T follicular helper cell (primary cell): ENCODE measurements around the gene DYNLT2B.
"Not testable (repeated sequence)": the region's sequence is repeated elsewhere in the genome, so short reads cannot be mapped to it uniquely, and the experiment has no call there.

Experiments
- DNase-seq: peaks from one replicate; pipeline ENCODE4 v3.0.0-alpha.2; 2020; ENCODE audit warnings: low read depth
- total RNA-seq, 2 experiments: gene quantifications; one replicate each; lab custom pipeline; 2026; lab: John Stamatoyannopoulos, UW

Gene DYNLT2B
- 0.22 to 0.24 reads per million in 2 experiments for total RNA-seq

GRCh38 chr3:196317687-196318467, at the start of gene DYNLT2B:
Gene DYNLT2B, minus strand, starts transcription at chr3:196318240. Its CDS starts 88 bp downstream, at chr3:196318152.
- peak; percentile 80 for DNase-seq

GRCh38 chr3:196365736-196366135, 47.7 kb upstream of the DYNLT2B start:
- DNase-seq, result no peak

GRCh38 chr3:196360586-196360985, 42.5 kb upstream of the DYNLT2B start:
- DNase-seq, result no peak

GRCh38 chr3:196358540-196358939, 40.5 kb upstream of the DYNLT2B start:
- DNase-seq, result not testable (repeated sequence)

DNA sequence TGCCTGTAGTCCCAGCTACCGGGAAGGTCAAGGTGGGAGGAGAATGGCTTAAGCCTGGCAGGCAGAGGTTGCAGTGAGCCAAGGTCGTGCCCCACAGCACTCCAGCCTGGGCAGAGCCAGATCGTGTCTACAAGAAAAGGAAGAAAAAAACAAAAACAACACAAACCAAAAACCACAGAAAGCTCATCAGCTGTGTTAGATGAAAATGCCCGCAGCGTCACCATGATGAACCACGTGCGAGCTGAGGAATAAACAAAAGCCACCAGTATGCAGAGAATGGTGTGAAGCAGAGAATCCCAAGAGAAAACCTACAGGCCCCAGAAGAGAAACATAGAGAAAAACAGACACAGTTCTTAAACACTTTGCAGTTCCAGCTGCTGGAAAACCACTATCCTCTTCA, 39.9 kb upstream of the DYNLT2B start:
- no peak for DNase-seq

DNA sequence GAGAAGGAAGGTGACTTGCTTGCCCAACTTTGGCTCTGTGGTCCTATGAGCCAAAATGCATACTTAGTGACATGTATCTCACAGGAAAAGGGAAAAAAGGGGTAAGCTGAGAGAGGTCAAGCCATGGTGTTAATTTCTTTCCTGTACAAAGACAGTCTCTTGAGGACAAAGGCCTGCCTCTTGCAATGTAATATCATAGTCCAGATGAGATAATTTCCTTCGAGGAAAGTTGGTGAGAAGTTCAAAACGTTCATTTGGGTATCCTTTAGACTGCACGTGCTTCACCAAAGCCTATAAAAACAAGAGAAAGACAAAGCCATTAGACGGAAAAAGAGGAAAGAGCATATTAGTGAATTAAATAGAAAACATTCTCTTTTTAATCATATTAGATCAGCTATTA, 38.5 kb upstream of the DYNLT2B start:
- DNase-seq, result no peak

DNA sequence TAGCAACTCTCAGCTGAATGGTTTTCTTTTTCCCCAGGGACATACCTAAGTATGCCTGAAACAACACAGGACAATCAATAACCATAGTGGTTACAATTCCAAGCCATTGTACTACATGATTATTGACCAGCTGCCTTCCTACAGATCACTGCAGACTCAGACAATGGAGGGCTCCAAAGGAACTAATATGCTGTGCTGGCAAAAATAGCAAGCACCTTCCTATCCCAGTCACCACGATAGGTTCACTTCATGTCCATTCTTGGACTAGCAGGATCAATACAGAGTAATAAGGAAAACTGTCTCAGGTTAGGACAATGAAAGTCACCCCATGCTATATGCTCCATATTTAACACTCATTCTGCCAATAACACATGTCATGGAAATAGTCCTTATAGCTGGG, 37.6 kb upstream of the DYNLT2B start:
- no peak for DNase-seq

GRCh38 chr3:196354132-196354531, 36.1 kb upstream of the DYNLT2B start:
- DNase-seq, result no peak

- no peak for DNase-seq
These were observed 33.5 kb upstream of the DYNLT2B start for GRCh38 chr3:196351541-196351940.

DNA sequence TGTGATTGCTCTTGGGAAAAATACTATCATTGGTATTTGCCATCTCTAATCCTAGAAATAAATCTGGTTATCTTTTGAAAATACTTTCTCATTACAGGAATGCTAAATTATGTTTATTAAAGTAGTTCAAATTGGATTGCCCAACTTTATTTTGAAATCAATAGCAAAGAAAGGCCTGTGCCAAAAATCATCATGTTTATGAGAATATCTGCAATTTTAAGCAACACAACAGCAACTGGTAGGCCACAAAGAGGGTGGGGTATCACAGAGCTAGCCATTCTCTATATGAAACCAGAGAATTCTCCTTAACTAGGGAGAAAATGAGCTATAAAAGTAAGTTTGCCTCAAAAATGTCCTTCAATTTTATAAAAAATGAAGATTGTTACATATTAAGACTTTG, 32.0 kb upstream of the DYNLT2B start:
- DNase-seq, result no peak

DNA sequence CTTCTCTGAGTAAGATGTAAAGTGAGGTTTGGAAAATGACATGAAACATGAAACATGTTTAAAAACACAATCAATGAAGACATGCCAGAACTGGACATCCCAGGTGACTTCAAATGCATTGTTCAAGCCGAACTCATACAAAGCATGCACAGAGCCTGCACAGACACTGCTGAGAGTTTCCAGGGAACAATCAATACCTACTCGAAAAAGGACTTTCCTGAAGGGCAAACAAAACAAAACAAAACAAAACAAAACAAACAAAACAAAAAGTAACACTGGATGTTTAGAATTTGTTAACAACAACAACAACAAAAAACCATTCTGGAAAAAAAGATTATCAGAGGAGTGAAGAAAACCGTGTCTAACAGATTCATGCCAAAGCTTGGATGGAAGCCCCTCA, 30.7 kb upstream of the DYNLT2B start:
- no peak for DNase-seq

GRCh38 chr3:196344663-196345062, 26.6 kb upstream of the DYNLT2B start:
- no peak for DNase-seq

DNA sequence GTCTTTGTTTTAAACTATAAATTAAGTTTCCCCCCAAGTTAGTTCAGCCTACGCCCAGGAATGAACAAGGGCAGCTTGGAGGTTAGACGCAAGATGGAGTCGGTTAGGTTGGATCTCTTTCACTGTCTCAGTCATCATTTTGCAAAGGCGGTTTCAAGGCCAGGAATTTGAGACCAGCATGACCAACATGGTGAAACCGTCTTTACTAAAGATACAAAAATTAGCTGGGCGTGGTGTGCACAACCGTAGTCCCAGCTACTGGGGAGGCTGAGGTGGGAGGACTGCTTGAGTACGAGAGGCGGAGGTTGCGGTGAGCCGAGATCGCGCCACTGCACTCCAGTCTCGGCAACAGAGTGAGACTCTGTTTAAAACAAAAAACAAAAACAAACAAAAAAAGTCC, 25.9 kb upstream of the DYNLT2B start:
- not testable (repeated sequence) for DNase-seq

GRCh38 chr3:196341137-196341536, 23.1 kb upstream of the DYNLT2B start:
- no peak for DNase-seq

DNA sequence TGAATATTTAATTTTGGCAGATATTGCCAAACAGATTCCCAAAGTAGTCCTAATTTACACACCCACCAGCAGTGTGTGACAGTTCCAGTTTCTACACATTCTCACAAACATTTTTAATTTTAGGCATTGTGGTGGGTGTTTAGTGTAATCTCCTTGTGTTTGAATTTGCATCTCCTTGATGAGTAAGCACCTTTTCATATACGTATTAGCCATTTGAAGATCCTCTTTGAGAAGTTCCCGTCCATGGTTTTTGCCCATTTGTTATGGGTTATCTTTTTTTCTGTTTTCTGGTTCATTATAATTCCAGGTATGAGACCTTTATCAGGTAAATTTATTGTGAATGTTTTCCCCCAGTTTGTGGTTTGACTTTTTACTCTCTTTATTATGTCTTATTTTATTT, 22.4 kb upstream of the DYNLT2B start:
- no peak for DNase-seq

DNA sequence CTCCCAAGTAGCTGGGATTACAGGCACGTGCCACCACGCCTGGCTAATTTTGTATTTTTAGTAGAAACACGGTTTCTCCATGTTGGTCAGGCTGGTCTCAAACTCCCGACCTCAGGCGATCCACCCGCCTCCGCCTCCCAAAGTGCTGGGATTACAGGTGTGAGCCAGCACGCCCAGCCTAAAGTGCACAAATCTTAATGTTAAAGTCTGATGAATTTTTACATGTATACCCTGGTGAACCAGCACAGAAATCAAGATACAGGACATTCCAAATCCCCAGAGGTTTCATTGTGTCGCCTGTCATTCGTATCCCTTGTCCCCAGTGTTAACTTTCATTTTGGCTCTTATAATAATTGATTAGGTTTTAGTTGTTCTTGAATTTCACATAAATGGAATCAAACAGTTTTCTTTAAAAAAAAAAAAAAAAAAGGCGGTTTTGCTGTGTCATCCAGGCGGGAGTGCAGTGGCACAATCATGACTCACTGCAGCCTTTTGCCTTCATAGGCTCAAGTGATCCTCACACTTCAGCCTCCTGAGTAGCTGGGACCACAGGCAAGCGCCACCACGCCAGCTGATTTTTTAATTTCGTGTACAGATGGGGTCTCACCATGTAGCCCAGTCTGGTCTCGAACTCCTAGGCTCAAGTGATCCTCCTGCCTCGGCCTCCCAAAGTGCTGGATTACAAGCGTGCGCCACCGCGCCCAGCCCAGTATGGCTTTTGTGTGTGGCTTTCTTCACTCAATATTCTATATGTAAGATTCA, 21.6 kb upstream of the DYNLT2B start:
- DNase-seq, result no peak

GRCh38 chr3:196339044-196339443, 21.0 kb upstream of the DYNLT2B start:
- no peak for DNase-seq

DNA sequence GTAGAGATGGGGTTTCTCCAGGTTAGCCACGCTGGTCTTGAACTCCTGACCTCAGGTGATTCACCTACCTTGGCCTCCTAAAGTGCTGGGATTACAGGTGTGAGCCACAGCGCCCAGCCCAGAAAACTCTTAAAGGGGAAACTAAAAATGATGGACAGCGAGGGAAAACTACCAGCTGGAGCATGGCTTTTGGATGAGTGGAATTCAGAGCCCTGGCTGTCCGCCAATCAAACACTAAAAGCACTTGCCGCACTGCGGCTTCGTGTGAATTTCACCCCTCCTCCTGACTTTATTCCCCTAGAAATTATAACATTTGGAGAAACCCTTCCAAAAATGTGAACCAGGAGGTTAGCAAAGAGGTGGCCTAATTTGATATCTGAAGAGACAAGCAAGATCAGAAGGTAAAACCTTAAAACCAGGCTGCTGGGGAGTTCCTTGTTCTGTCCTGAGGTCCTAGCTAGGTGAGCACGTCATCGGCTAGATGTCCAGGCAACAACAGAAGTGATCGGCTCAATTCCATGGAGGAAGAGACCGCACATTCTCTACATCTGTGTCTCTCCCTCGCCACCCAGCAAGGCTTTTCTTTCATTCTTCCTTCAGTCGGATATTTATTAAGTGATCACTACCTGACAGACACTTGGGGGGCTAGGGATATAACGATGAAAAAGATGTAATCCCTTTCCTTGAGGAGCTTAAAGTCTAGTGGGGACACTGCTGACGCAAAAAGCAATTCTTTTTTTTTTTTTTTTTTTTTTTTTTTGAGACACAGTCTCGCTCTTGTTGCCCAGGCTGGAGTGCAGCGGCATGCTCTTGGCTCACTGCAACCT, 18.5 kb upstream of the DYNLT2B start:
- DNase-seq, result no peak

DNA sequence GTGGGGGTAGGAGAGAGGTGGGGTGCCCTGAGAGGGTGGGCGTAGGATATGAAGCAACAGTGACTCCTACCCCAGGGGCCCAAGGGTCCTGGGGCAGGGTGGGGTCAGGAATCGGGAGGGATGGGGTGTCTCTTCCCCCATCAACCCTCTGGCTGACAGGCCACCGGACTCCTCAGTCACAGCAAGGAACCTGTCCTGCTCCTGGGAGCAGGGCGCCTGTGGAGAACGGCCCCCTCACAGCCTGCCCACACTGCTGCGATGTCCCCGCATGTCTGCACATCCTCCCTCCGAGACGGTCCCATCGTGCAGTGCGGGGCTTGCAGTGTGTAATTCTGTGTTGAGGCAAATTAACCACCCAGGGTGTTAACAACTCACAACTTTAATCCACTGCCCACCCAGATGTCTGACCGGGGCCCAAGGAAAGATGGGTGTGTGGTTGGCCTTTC, 17.5 kb upstream of the DYNLT2B start:
- no peak for DNase-seq

- no peak for DNase-seq
These were observed 16.9 kb upstream of the DYNLT2B start for GRCh38 chr3:196334982-196335381.

DNA sequence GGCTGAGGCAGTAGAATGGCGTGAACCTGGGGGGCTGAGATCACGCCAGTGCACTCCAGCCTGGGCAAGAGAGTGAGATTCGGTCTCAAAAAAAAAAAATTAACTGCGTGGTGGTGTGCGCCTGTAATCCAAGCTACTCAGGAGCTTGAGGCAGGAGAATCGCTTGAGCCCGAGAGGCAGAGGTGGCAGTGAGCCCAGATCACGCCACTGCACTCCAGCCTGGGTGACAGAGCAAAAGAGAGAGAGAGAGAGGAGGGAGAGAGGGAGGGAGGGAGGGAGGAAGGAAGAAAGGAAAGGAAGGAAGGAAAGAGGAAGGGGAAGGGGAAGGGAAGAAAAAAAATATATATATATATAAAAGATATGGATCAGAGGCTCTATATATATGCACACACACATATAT, 14.1 kb upstream of the DYNLT2B start:
- DNase-seq, result no peak

DNA sequence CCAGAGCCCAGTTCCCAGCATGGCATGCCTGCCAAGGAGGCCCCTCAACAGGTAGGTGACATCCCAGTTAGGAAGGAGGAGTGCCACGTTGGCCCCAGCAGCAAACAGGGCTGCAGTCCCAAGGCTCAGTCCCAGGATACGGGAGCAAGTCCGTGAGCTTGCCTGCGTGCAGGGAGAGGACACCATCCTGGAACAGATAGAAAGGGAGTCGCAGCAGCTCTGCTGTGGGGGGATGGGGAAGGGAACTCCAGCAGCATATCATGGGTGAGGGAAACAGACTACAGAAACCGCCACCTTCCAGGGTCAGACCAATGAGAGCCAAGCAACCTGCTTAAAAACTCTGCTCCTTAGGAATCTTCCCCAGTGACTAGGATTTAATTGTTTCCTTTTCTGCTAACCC, 9.4 kb upstream of the DYNLT2B start:
- DNase-seq, result no peak
